ENCODE measurements around the gene SDCBP2. TPM values are rescaled to one million over a fixed set of nuclear protein-coding genes. Genes with fewer than 3 reads are reported as not detected.

SDCBP2 gene
- polyA plus RNA-seq, 1 donor (not counting 4 experiments of a cell fraction or from before 2014, with no cell fraction given), result 36.0 TPM

DNA sequence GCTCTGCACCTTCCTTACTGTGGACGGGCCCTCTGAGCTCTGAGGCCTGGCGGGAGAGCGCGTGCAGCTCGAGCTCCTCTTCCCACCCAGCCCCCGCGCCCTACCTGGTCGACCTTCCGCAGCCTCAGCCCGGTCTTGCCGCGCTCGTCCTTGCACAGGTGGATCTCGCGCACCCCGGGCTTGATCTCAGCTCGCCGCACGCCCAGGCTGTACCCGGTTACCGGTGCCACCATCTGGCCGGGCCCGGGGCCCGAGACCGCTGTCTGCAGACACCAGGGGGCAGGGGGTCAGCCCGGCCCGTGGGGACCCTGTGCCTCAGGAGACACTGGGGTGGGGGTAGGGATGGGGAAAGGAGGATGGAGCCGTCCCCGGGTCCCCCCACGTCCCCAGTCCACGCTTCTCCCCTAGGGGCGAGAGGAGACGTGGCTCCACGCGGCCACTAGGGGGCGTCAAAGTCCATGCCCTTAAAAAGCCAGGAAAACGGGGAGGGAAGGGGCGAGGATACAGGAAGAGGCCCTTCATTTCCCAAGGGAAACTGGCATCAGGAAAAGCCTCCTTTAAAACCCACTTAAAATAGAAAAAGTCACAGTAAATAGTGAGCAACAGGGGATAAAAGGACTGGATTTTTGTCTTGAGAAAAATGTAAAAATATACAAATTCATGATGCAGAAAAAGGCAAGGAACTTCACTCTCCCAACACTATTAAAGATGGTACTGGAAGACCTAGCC is 15.5 kb downstream of the SDCBP2 start:
- H4K20me1 ChIP-seq (ENCODE audit: control insufficient read depth, extremely low read depth, insufficient read depth, low read length), result no peaks in the 10 kb centered on the region
- FAIRE-seq (no peak), DNase-seq (ENCODE audit: low read depth, low spot score) (no peak)
- peak overlapping the region in 1 of 3 experiments; percentile 33 for H3K4me3 ChIP-seq (ENCODE audit: control insufficient read depth in 2 of 3, extremely low read depth in 1 of 3, insufficient read depth in 2 of 3, low read depth in 1 of 3, low read length in 3 of 3)
- dilution Hi-C loops (cut with MboI; ENCODE audit: extremely low pct_ligation_motif_present, low sequenced_read_pairs), result no loop called here
- no peaks in the 10 kb centered on the region for H3K79me2 ChIP-seq (ENCODE audit: control insufficient read depth, insufficient read depth, low read length)
- TF ChIP-seq, protein P1, sequence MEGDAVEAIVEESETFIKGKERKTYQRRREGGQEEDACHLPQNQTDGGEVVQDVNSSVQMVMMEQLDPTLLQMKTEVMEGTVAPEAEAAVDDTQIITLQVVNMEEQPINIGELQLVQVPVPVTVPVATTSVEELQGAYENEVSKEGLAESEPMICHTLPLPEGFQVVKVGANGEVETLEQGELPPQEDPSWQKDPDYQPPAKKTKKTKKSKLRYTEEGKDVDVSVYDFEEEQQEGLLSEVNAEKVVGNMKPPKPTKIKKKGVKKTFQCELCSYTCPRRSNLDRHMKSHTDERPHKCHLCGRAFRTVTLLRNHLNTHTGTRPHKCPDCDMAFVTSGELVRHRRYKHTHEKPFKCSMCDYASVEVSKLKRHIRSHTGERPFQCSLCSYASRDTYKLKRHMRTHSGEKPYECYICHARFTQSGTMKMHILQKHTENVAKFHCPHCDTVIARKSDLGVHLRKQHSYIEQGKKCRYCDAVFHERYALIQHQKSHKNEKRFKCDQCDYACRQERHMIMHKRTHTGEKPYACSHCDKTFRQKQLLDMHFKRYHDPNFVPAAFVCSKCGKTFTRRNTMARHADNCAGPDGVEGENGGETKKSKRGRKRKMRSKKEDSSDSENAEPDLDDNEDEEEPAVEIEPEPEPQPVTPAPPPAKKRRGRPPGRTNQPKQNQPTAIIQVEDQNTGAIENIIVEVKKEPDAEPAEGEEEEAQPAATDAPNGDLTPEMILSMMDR (optimal IDR thresholded peaks at IDR 0.05 in 1 of 3, IDR thresholded peaks at IDR 0.05 in 1 of 3, conservative IDR thresholded peaks at IDR 0.05 in 1 of 3; ENCODE audit: extremely low read depth in 1 of 3, insufficient read depth in 2 of 3, low read length in 3 of 3), result peak; percentile 89 to 91 (median 91)
- TF ChIP-seq EZH2 (IDR thresholded peaks at IDR 0.05; ENCODE audit: low read length), result no peak
- no peaks in the 10 kb centered on the region for H3K9me1 ChIP-seq (ENCODE audit: control insufficient read depth, extremely low read depth, insufficient read depth, low read length)
- H3K9ac ChIP-seq (ENCODE audit: control insufficient read depth, extremely low read depth, insufficient read depth, low read length), result peak overlapping the region; percentile 25
- no peaks in the 10 kb centered on the region for H3K9me3 ChIP-seq (ENCODE audit: control insufficient read depth, low read depth, low read length)
- no peak overlapping the region for H3K27ac ChIP-seq (ENCODE audit: control insufficient read depth, insufficient read depth, low read length)
- peak overlapping the region; percentile 69 for H3K4me2 ChIP-seq (ENCODE audit: control insufficient read depth, extremely low read depth, insufficient read depth, low read depth, low read length)
- peak overlapping the region; percentile 44 for H2AFZ ChIP-seq (ENCODE audit: control insufficient read depth, low read length)
- no peaks in the 10 kb centered on the region for H3K27me3 ChIP-seq (ENCODE audit: control insufficient read depth, extremely low read depth, insufficient read depth, low read length)
- no peaks in the 10 kb centered on the region for H3K4me1 ChIP-seq (ENCODE audit: control insufficient read depth, extremely low read depth, insufficient read depth, low read length)
- peaks cover 0 to 16% of the 10 kb centered on the region in 2 experiments for H3K36me3 ChIP-seq (ENCODE audit: control insufficient read depth in 2 of 2, extremely low read depth in 1 of 2, insufficient read depth in 2 of 2, low read length in 2 of 2)

DNA sequence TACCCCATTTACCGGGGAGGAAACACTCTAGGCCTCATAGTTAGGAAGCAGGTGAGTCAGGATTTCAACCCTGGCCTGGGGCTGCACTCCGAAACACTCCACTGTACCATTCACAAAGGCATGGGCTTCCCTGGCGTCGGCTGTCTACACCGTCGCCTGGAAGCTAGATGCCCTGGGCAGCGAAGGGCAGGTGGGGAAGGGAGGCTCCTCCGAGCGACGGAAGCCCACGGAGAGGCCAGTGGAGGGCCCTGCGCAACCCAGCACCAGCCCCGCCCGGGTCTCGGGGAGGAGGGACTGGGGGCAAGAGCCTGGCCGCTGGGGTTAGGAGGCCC is 16.1 kb downstream of the SDCBP2 start:
- no peak overlapping the region for H3K9ac ChIP-seq (ENCODE audit: control insufficient read depth, extremely low read depth, insufficient read depth, low read length)

More for the DNA sequence above, 16.1 kb downstream of the SDCBP2 start:
- Histone ChIP-seq H3K4me1 (ENCODE audit: control insufficient read depth, extremely low read depth, insufficient read depth, low read length) (no peaks in the 10 kb centered on the region), H2AFZ (ENCODE audit: control insufficient read depth, low read length) (no peak overlapping the region), H3K9me3 (ENCODE audit: control insufficient read depth, low read depth, low read length) (no peaks in the 10 kb centered on the region), H3K36me3 (ENCODE audit: control insufficient read depth in 2 of 2, extremely low read depth in 1 of 2, insufficient read depth in 2 of 2, low read length in 2 of 2) (peaks cover 0 to 16% of the 10 kb centered on the region in 2 experiments), H3K27ac (ENCODE audit: control insufficient read depth, insufficient read depth, low read length) (no peak overlapping the region), H3K4me3 (ENCODE audit: control insufficient read depth in 2 of 3, extremely low read depth in 1 of 3, insufficient read depth in 2 of 3, low read depth in 1 of 3, low read length in 3 of 3) (no peak overlapping the region), H3K79me2 (ENCODE audit: control insufficient read depth, insufficient read depth, low read length) (no peaks in the 10 kb centered on the region), H3K27me3 (ENCODE audit: control insufficient read depth, extremely low read depth, insufficient read depth, low read length) (no peaks in the 10 kb centered on the region), H3K4me2 (ENCODE audit: control insufficient read depth, extremely low read depth, insufficient read depth, low read depth, low read length) (no peak overlapping the region), H4K20me1 (ENCODE audit: control insufficient read depth, extremely low read depth, insufficient read depth, low read length) (no peaks in the 10 kb centered on the region), H3K9me1 (ENCODE audit: control insufficient read depth, extremely low read depth, insufficient read depth, low read length) (no peaks in the 10 kb centered on the region)
- dilution Hi-C loops (cut with MboI; ENCODE audit: extremely low pct_ligation_motif_present, low sequenced_read_pairs), result no loop called here
- FAIRE-seq (no peak), DNase-seq (ENCODE audit: low read depth, low spot score) (no peak)
- TF ChIP-seq, protein P1 (optimal IDR thresholded peaks at IDR 0.05 in 1 of 3, IDR thresholded peaks at IDR 0.05 in 1 of 3, conservative IDR thresholded peaks at IDR 0.05 in 1 of 3; ENCODE audit: extremely low read depth in 1 of 3, insufficient read depth in 2 of 3, low read length in 3 of 3), result no peak
- TF ChIP-seq EZH2 (IDR thresholded peaks at IDR 0.05; ENCODE audit: low read length), result no peak

Measured in keratinocyte (primary cell).